Activated T-helper 1 cell treated with anti-CD3 and anti-CD28 coated beads, Interleukin-12 subunit alpha, Interleukin-12 subunit beta, Interleukin-2, Interleukin-4 antibody, amounts not matched to agents 30 ng/mL and 10 ng/mL and 1 ng/mL, durations not matched to agents 14 hours and 24 hours and 36 hours (primary cell): ENCODE data around the gene SIGLEC11. TPM values are rescaled to one million over a fixed set of nuclear protein-coding genes. Genes with fewer than 3 reads are reported as not detected.

ENCODE experiments used
- DNase-seq: peaks from one replicate; pipeline ENCODE4 v3.0.0; 2021; ENCODE audit warnings: low spot score
- H3K27ac Mint-ChIP-seq: one replicate; pipeline ENCODE4 v1.8.0; 2021; ENCODE audit warnings: mild to moderate bottlenecking, mixed read lengths
- H3K27me3 Mint-ChIP-seq: one replicate; pipeline ENCODE4 v1.8.0; 2022; ENCODE audit warnings: mild to moderate bottlenecking, moderate library complexity, mixed read lengths; ENCODE audit not compliant: insufficient read depth
- H3K36me3 Mint-ChIP-seq: one replicate; pipeline ENCODE4 v1.8.0; 2021; ENCODE audit warnings: low read depth, mixed read lengths
- H3K4me1 Mint-ChIP-seq: one replicate; pipeline ENCODE4 v1.8.0; 2021; ENCODE audit warnings: low read depth, mixed read lengths
- H3K4me3 Mint-ChIP-seq: one replicate; pipeline ENCODE4 v1.8.0; 2021; ENCODE audit warnings: mild to moderate bottlenecking, moderate library complexity, mixed read lengths
- H3K9me3 Mint-ChIP-seq: one replicate; pipeline ENCODE4 v1.8.0; 2021; ENCODE audit warnings: mixed read lengths
- intact Hi-C: fragments of 100-400 bp; cut with micrococcal nuclease; formaldehyde crosslinking; loops from one replicate; pipeline ENCODE4 v1.15.1; 2024
- total RNA-seq: library from RNA; stranded (reverse); gene quantifications from 2 replicates; pipeline ENCODE4 v1.2.3, GENCODE V29; 2022

The SIGLEC11 gene
- total RNA-seq, 1 donor from 2014 or later = not detected

DNA sequence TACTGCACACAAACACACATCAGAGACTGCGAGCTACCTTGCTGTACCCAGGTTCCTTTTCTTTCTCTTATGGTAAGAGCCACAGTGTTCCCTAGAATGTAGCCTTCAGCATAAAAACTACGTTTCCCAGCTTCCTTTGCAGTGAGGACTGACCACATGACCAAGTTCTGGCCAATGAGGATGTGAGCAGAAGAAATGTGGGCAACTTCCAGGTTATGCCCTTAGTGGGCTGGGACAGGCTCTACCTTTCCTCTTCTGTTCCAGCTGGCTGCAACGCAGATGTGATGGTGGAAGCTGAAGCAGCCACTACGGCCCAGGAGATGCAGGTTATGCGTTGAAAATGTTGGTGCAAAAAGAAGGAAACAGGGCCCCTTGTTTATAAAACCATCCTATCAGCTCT, 36.7 kb upstream of the SIGLEC11 start:
- peaks cover 11% of the 10 kb centered on the region for H3K4me1 Mint-ChIP-seq
- H3K27ac Mint-ChIP-seq = no peak overlapping the region
- intact Hi-C loops = no loop called here
- H3K27me3 Mint-ChIP-seq = no peaks in the 10 kb centered on the region
- no peak for DNase-seq
- H3K36me3 Mint-ChIP-seq = peaks cover 49% of the 10 kb centered on the region
- H3K9me3 Mint-ChIP-seq = no peaks in the 10 kb centered on the region
- no peak overlapping the region for H3K4me3 Mint-ChIP-seq

DNA sequence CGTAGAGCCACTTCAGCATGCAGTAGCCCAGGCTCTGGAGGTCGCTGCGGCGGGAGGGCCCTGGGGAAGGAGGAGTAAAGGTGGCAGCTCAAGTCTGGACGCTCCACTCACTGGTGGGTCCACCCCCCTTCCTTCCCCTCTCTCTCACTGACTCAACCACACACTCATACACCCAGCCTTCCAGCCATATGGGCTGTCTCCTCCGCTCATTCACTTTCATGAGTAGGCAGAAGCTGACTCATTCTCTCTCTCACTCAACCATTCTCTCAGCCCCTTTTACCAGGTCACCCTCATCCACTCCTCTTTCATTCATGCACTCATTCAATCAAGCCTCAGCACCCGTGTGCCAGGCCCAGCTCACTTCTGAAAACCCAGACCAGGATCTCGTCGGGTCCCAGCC, 27.5 kb upstream of the SIGLEC11 start:
- Mint-ChIP-seq H3K4me1 (peaks cover 14% of the 10 kb centered on the region), H3K9me3 (no peaks in the 10 kb centered on the region), H3K4me3 (no peak overlapping the region), H3K36me3 (peaks cover 39% of the 10 kb centered on the region), H3K27me3 (no peaks in the 10 kb centered on the region), H3K27ac (peak overlapping the region; percentile 18)
- intact Hi-C loops = loop anchor here (5.0 to 10.0 kb wide), 2 partner anchors 174 to 311 kb away; partner anchors contain the start of genes FUZ, MED25 and PRMT1
- DNase-seq = no peak

DNA sequence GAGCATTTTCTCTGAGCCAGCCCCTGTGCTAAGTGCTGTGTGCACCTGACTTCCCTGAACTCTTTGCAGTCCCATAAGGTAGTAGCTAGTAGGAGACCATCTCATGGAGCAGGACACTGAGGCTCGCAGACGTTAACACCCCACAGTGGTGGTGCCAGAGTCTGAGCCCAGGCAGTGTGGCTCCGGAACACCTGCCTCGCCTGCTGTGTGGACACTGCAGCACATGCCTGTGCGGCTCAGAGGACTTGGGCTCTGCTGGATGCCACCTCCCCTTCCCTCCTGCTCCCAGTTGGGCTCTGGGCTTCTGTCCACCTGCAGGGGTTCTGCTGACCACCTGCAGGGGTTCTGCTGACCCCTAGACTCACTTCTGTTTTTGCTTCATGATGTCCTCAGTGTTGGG, 27.0 kb upstream of the SIGLEC11 start:
- Mint-ChIP-seq H3K27me3 (no peaks in the 10 kb centered on the region), H3K9me3 (no peaks in the 10 kb centered on the region), H3K36me3 (peaks cover 39% of the 10 kb centered on the region), H3K27ac (no peak overlapping the region), H3K4me3 (no peak overlapping the region), H3K4me1 (peaks cover 14% of the 10 kb centered on the region)
- intact Hi-C loops = loop anchor here (5.0 to 10.0 kb wide), 2 partner anchors 173 to 311 kb away; partner anchors contain the start of genes FUZ, MED25 and PRMT1
- DNase-seq = no peak

DNA sequence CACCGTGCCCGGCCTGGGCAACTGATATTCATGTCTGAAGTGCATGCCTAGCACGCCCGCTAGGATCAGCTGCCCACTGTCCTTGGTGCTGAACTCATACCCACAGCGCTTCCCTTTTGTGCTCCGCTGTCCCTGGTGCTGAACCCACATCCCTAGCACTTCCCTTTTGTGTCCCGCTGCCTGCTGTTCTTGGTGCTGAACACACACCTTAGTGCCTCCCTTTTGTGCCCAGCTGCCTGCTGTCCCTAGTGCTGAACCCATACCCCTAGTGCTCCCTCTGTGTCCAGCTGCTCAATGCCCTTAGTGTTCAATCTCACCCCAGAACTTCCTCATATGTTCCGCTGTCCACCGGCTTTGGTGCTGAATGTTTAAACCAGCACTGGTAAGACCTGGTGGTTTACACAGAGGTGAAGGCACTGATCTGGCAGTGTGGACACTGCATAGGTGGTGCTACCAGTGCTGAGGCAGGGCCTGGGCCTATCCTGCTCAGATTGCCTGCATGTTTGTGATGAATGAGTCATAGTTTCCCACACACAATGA, 26.3 kb upstream of the SIGLEC11 start:
- no peaks in the 10 kb centered on the region for H3K27me3 Mint-ChIP-seq
- intact Hi-C loops = loop anchor here (1.0 to 10.0 kb wide), 4 partner anchors 38 to 310 kb away; partner anchors contain the start of genes ATF5, FUZ, MED25 and NUP62
- peaks cover 35% of the 10 kb centered on the region for H3K36me3 Mint-ChIP-seq
- H3K9me3 Mint-ChIP-seq = no peaks in the 10 kb centered on the region
- peaks cover 14% of the 10 kb centered on the region for H3K4me1 Mint-ChIP-seq
- no peak overlapping the region for H3K4me3 Mint-ChIP-seq
- H3K27ac Mint-ChIP-seq = peak overlapping the region; percentile 27
- DNase-seq = peak; percentile 77

DNA sequence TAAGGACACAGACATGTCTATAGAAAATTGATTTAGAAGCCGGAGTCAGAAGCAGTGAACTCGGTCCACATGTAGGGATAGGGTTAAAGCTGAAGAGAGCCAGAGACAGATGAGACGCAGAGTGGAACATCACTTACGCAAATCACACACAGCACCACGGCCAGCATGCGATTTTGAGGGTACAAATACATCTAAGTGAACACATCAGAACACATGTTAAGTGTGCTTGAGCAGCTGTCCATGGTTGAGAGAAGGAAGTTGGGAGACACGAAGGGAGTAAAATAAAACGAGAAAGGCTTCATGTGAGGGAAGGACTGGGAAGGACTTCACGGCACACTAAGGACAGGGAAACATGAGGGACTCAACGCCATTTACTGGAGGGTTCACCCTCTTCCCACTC, 25.4 kb upstream of the SIGLEC11 start:
- H3K9me3 Mint-ChIP-seq = no peaks in the 10 kb centered on the region
- intact Hi-C loops = loop anchor here (2.0 to 10.0 kb wide), 3 partner anchors 58 to 309 kb away; partner anchors contain the start of genes ATF5, FUZ, MED25 and NUP62
- no peak for DNase-seq
- H3K27ac Mint-ChIP-seq = no peak overlapping the region
- H3K36me3 Mint-ChIP-seq = peaks cover 40% of the 10 kb centered on the region
- H3K27me3 Mint-ChIP-seq = no peaks in the 10 kb centered on the region
- H3K4me1 Mint-ChIP-seq = peaks cover 14% of the 10 kb centered on the region
- no peak overlapping the region for H3K4me3 Mint-ChIP-seq

DNA sequence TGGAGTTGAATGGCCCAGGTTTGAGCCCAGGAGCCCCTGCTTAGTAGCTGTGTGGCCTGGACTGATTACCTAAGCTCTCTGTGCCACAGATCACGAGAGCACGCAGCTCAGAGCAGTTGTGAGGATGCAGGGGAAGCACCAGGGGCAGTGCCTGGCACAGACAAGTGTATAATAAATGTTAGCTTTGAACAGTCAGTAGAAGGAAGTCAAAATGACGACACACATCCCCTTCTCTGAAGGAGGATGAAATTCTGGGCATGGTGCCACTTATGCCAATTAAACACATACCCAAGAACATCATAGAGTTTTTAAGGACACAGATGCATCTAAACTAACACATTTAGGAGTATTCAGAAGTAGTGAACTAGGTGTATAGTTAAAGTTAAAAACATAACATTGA, 24.9 kb upstream of the SIGLEC11 start:
- DNase-seq = no peak
- peaks cover 14% of the 10 kb centered on the region for H3K4me1 Mint-ChIP-seq
- intact Hi-C loops = loop anchor here (2.0 to 10.0 kb wide), 3 partner anchors 57 to 309 kb away; partner anchors contain the start of genes ATF5, FUZ, MED25 and NUP62
- H3K27me3 Mint-ChIP-seq = no peaks in the 10 kb centered on the region
- H3K27ac Mint-ChIP-seq = no peak overlapping the region
- no peak overlapping the region for H3K4me3 Mint-ChIP-seq
- H3K9me3 Mint-ChIP-seq = no peaks in the 10 kb centered on the region
- peaks cover 36% of the 10 kb centered on the region for H3K36me3 Mint-ChIP-seq

DNA sequence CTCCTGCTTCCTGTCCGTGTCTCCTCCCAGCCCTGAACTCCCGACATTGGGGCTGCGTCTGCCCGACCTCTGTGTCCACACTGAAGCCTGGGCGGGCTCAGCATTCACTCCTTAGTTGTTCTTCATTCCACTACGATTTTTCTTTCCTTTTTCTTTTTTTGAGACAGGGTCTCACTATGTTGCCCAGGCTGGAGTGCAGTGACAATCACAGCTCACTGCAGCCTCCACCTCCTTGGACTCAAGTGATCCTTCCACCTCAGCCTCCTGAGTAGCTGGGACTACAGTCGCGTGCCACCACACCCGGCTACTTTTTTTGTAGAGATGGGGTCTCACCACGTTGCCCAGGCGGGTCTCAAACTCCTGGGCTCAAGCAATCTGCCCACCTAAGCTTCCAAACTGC, 23.5 kb upstream of the SIGLEC11 start:
- DNase-seq = no peak
- no peaks in the 10 kb centered on the region for H3K27me3 Mint-ChIP-seq
- H3K4me3 Mint-ChIP-seq = no peak overlapping the region
- peaks cover 14% of the 10 kb centered on the region for H3K4me1 Mint-ChIP-seq
- no peak overlapping the region for H3K27ac Mint-ChIP-seq
- peaks cover 32% of the 10 kb centered on the region for H3K36me3 Mint-ChIP-seq
- intact Hi-C loops = loop anchor here (5.0 to 10.0 kb wide), 2 partner anchors 107 to 170 kb away; partner anchors contain the start of genes AKT1S1, FUZ, MED25 and TBC1D17
- H3K9me3 Mint-ChIP-seq = no peaks in the 10 kb centered on the region

DNA sequence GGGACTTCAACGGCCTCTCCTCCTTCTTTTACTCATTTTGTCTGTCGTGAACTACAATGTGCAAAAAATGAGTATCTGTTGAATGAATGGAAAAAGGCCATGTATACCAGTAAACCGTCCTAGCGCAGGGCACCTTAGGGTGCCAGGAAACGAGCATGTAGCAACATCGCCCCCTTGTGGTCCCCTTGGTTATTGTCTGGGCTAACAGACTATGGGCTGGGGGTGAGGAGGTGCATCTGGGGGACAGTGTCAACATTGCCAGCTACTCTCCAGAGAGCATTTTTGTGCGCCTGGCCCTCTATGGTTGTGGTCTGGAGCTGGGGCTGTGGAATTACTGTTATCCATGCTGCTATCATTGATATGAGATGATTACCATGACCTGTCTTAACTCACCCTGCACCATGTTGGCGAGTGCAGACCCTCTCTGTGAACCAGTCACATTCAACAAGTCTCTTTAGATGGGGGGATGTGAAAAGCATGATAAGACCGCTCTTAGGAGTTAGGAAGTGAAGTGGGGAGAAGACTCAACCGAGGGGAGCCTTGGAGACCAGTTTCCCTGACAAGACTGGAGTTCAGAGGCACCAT, 22.8 kb upstream of the SIGLEC11 start:
- no peaks in the 10 kb centered on the region for H3K27me3 Mint-ChIP-seq
- H3K4me1 Mint-ChIP-seq = peaks cover 13% of the 10 kb centered on the region
- DNase-seq = peak; percentile 61
- no peak overlapping the region for H3K27ac Mint-ChIP-seq
- H3K4me3 Mint-ChIP-seq = no peak overlapping the region
- peaks cover 28% of the 10 kb centered on the region for H3K36me3 Mint-ChIP-seq
- no peaks in the 10 kb centered on the region for H3K9me3 Mint-ChIP-seq
- intact Hi-C loops = loop anchor here (1.0 to 10.0 kb wide), 3 partner anchors 46 to 169 kb away; partner anchors contain the start of genes AKT1S1, FUZ, MED25 and TBC1D17

DNA sequence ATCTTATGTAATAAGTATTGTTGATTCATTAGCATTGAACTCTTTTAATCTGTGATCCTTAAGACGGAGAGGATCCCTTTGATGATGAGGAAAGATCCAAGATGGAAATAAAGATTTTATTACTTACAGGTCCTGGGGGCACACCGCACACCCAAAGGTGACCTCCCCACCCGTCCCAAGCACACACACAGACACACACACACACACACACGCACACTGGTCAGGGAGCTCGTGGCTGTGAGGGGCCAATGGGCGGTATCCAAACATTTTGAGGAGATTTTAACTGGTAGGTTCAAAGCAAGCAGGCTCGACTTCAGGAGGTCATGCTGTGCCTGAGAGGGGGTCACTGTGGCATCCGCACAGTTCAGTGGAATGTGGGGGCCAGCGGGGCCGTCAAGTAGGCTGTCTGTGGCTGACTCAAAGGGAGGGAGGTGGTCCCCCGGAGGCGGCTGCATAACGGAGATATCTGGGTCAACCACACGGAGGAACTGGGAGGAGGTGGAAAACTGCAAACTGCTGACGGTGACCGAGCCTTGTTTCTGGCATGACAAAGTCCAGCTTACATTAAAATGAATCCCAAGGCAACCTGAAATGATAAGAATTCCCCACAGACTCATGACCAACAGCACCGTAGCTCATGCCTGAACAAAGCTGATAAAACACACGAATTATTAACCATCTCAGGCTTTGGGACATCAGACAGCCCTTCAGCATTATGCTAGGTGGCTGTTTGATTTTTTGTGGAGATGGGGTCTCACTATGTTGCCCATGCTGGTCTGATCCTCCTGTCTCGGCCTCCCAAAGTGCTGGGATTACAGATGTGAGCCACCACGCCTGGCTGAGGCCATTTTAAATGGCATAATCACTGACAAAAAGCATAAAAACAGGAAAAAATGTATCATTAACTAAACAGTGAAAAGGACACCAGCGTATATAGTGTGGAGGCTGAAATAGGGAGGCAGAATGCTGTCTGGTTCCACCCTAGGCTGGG, 20.9 kb upstream of the SIGLEC11 start:
- no peak overlapping the region for H3K4me3 Mint-ChIP-seq
- no peaks in the 10 kb centered on the region for H3K9me3 Mint-ChIP-seq
- peaks cover under 1% of the 10 kb centered on the region for H3K4me1 Mint-ChIP-seq
- intact Hi-C loops = loop anchor here (5.0 to 10.0 kb wide), 2 partner anchors 105 to 167 kb away; partner anchors contain the start of genes AKT1S1, FUZ, MED25 and TBC1D17
- no peaks in the 10 kb centered on the region for H3K27me3 Mint-ChIP-seq
- peaks cover 17% of the 10 kb centered on the region for H3K36me3 Mint-ChIP-seq
- no peak for DNase-seq
- no peak overlapping the region for H3K27ac Mint-ChIP-seq

DNA sequence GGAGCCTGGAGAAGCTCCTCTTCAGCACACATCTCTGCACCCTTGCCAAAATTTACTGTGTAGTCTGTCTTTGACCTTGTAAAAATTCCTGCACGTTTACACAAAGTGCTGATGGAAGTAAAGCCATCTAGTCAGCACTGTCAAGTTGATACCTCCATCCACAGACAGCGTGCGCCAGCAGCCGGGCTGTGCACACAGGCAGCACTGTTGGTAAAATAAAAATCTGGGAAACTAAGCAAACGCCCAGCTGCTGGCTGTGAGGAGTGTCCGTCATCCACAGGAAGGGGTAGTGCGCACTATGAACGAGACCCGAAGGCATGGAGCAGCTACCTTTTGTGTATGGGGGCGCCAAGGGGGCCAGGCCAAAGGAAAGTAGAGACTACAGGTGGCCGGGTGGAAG, 17.4 kb upstream of the SIGLEC11 start:
- Mint-ChIP-seq H3K27ac (no peak overlapping the region), H3K4me1 (no peaks in the 10 kb centered on the region)

DNA sequence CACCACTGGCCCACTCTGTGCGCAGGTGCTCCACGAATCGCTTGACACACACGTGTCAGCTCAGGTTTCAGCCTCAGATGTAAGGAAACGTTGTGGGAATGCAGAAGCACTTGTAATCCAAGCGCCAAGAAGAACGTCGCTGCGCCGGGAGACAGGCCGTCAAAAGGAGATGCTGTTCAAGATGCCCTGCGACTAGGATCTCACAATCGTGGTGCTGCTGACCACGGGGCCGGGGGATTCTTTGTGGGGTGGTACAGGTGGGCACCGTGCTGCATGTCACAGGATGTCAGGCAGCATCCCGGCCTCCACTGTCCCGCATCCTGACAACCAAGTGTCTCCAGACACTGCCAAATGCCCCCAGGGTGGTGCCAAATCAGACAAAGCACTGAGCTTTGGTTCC, 16.9 kb upstream of the SIGLEC11 start:
- H3K4me1 Mint-ChIP-seq = no peaks in the 10 kb centered on the region
- DNase-seq = no peak
- H3K27ac Mint-ChIP-seq = no peak overlapping the region
- no peaks in the 10 kb centered on the region for H3K27me3 Mint-ChIP-seq
- peaks cover 13% of the 10 kb centered on the region for H3K36me3 Mint-ChIP-seq
- no peak overlapping the region for H3K4me3 Mint-ChIP-seq
- intact Hi-C loops = no loop called here
- H3K9me3 Mint-ChIP-seq = no peaks in the 10 kb centered on the region

More for the DNA sequence above, 17.4 kb upstream of the SIGLEC11 start:
- H3K27me3 Mint-ChIP-seq = no peaks in the 10 kb centered on the region
- no peak overlapping the region for H3K4me3 Mint-ChIP-seq
- intact Hi-C loops = no loop called here
- DNase-seq = no peak
- no peaks in the 10 kb centered on the region for H3K9me3 Mint-ChIP-seq
- H3K36me3 Mint-ChIP-seq = peaks cover 13% of the 10 kb centered on the region

DNA sequence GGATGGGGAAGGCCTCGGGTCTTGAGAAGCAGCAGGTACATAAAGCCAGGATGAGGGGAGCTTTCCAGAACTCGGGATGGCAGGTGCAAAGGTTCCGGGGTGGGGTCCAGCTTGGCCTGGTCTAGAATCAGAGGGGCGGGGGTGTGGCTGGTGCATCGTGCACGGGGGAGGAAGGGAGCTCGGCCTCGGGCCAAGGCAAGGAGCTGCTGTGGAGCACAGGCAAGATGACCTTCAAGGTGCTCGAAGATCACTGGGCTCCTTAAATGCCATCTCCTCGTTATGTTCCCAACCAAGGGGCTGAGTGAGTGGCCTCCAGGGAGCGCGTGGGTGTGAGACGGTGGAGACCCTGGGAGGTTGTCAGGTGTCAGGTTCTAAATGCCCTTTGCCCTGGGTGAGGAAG, 16.1 kb upstream of the SIGLEC11 start:
- DNase-seq = no peak
- H3K36me3 Mint-ChIP-seq = peaks cover 13% of the 10 kb centered on the region
- no peak overlapping the region for H3K27ac Mint-ChIP-seq
- no peaks in the 10 kb centered on the region for H3K27me3 Mint-ChIP-seq
- intact Hi-C loops = no loop called here
- no peaks in the 10 kb centered on the region for H3K4me1 Mint-ChIP-seq
- H3K4me3 Mint-ChIP-seq = no peak overlapping the region
- no peaks in the 10 kb centered on the region for H3K9me3 Mint-ChIP-seq
